ENCODE results near the gene MED28.
"Not testable (repeated sequence)": the region's sequence is repeated elsewhere in the genome, so short reads cannot be mapped to it uniquely, and the experiment has no call there.

Gene MED28

DNA sequence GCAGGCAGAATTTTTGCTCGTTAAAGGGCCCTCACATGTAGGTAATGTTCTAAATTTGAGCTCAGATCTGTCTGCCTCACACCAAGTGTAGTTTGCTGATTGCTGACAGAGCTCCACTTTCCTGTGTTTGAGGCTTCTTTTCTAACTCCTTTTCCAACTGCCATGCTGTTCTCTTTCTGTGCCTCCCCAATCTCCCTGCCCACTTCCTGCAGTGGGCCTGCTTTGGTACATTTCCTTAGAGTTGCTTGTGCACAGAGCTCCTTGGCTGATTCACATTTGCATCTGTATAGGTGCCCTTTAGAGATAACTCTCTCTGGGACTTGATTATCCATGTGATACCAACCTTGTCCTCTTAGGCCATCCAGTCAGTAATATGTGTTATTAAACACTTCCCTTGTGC is 4.5 kb downstream of the MED28 start:
- DNase-seq (ENCODE audit: low read depth) = no peak

DNA sequence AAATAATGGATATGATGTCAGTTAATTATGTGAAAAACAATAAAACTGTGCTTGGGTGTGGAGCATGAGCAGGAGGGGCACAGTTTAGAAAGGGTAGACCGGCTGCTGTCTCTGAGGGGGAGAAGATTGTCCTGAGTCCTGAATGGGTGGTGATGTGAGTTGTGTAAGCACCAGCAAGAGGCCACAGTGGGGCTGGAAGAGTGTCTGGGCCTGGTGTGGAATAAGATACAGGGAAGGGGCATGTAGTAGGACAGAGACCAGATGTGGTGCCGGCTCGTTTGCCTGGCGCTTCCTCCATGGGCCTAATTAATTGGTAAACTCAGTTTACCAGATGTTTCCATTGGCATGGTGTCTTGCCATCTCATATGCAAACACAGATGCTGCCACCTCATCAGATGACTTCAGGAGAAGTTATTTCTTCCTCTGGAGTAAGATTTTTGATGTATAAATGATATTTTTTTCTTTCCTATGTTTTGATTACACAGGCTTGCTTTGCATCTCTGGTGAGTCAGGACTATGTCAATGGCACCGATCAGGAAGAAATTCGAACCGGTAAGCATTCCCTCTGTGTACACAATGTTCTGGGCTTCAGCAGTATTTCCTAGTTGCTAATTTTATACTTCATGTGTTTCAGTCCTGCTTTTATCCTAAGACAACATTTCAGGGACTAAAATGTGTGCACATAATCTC is 5.1 kb downstream of the MED28 start:
- peak; percentile 19 for DNase-seq (ENCODE audit: low read depth)

GRCh38 chr4:17623451-17624001 is 9.1 kb downstream of the MED28 start:
- DNase-seq (ENCODE audit: low read depth) = no peak

GRCh38 chr4:17624821-17625220 is 10.4 kb downstream of the MED28 start:
- DNase-seq (ENCODE audit: low read depth) = no peak

- no peak for DNase-seq (ENCODE audit: low read depth)
Observed at GRCh38 chr4:17630228-17630627, 15.8 kb downstream of the MED28 start.

- DNase-seq (ENCODE audit: low read depth) = no peak
Observed at GRCh38 chr4:17633600-17633999, 19.2 kb downstream of the MED28 start.

DNA sequence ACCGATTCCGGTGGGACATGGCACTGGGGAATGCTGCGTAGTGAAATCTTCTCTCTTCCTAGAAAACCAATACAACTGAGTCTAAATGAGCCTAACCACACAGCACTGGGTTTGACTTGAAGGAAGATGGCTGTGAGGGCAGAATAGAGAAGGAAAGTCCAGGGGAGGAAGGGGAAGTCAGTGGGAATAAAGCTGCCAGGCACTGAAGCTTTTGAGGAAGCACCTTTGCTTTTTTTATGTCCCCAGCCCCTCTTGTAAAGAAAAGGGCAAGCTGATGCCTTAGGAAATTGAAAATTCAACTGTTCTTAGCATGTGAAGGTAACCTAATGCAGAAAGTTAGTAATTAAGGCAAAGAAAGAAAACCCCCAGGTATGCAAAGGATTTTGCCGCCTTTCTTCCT is 20.6 kb downstream of the MED28 start:
- DNase-seq (ENCODE audit: low read depth) = no peak

DNA sequence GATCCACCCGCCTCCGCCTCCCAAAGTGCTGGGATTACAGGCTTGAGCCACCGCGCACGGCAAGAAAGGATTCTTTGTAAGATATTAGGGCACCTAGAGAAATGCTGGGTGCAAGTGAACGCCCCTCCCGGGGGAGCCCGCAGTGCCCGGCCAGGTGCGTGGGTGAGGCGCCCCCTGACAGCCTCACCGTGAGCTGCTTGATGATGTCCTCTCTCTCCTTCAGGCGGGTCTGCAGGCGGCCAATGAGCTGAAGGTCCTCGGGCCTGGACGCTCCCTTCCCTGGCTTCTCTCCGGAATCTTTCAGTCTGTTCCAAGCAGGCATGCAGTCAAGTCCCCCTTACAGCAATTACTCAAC is 21.9 kb downstream of the MED28 start:
- no peak for DNase-seq (ENCODE audit: low read depth)

- DNase-seq (ENCODE audit: low read depth) = peak; percentile 44
Observed at GRCh38 chr4:17636696-17637622, 22.5 kb downstream of the MED28 start.

DNA sequence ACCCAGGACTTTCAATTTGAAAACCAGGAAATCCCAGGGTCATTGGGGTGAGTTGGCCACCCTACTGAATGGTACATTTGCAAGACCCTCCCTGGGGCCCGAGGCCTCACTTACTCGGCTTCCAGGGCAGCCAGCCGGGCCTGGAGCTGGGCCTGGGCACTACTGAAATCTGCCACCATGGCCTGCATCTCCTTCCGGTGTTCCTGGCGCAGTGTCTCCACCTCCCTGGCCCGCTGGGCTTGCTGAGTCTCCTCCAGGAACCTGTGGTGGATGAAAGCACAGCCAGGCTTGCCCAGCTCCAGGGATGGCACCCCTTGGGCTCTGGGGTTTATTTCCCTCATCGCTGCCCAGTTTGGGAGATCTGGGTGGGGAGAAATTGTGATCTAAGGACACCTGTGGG is 24.7 kb downstream of the MED28 start:
- no peak for DNase-seq (ENCODE audit: low read depth)

- no peak for DNase-seq (ENCODE audit: low read depth)
Observed at GRCh38 chr4:17642398-17642783, 27.9 kb downstream of the MED28 start.

DNA sequence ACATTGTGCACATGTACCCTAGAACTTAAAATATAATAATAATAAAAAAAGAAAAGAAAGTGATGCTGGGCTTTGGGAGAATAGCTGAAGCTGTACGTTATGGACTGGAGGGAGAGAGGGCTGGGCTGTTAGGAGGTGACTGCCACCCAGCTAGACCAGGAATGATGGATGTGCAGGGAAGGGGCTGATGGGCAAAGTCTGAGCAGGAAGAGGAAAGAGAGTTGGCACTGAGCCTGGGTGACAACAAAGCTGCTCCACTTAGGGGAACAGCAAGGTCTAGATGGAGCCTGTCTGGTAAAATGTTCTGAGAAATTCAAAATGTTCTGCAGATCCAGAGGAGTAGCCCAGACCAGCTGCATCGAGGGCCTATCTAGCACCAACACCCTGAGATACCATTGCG is 32.3 kb downstream of the MED28 start:
- DNase-seq (ENCODE audit: low read depth) = no peak

DNA sequence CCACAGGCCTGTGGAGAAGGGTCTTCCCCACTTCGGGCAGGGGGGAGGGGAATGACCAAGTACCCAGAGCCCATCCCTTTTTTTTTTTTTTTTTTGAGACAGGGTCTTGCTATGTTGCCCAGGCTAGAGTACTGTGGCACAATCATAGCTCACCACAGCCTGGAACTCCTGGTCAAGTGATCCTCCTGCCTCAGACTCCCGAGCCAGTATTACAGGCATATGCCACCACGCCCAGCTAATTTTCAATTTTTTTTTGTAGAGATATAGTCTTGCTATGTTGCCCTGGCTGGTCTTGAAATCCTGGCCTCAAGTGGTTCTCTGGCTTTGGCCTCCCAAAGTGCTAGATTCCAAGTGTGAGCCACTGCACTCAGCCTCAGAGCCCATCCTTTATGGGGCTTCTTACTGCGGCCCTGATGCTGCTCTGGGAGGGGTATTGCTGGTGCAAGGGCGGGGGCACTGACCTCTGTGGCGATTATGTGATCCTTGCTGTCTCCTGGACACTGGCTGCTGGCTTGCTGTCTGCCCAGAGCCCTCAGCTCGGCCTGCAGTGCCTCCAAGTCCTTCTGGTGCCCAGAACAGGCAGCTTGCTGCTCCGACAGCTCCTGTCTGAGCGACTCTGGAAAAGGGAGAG is 32.9 kb downstream of the MED28 start:
- no peak for DNase-seq (ENCODE audit: low read depth)

- no peak for DNase-seq (ENCODE audit: low read depth)
Observed at GRCh38 chr4:17647927-17648326, 33.5 kb downstream of the MED28 start.

DNA sequence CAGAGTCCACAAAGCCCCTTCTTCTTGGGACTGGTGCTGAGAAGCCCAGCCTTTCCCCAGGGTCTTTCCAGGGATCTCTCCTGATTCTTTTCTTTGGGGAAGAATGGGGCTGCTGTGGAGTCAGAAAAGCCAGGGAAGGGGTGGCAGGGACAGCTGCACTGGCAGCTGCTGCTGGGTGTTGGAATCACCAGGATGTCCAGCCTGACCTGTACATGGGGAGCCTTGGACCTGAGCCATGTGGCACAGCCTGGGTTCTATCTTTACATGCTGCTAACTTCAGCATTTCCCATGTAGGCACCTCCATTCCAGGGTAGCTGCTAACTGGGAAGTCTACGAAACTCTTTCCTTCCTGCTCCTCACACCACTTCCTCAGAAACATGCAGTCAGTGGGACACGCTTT is 36.0 kb downstream of the MED28 start:
- DNase-seq (ENCODE audit: low read depth) = no peak

- no peak for DNase-seq (ENCODE audit: low read depth)
Observed at GRCh38 chr4:17654701-17655100, 40.3 kb downstream of the MED28 start.

GRCh38 chr4:17657090-17657489 is 42.6 kb downstream of the MED28 start:
- DNase-seq (ENCODE audit: low read depth) = no peak

- DNase-seq (ENCODE audit: low read depth) = no peak
Observed at GRCh38 chr4:17657849-17658248, 43.4 kb downstream of the MED28 start.

DNA sequence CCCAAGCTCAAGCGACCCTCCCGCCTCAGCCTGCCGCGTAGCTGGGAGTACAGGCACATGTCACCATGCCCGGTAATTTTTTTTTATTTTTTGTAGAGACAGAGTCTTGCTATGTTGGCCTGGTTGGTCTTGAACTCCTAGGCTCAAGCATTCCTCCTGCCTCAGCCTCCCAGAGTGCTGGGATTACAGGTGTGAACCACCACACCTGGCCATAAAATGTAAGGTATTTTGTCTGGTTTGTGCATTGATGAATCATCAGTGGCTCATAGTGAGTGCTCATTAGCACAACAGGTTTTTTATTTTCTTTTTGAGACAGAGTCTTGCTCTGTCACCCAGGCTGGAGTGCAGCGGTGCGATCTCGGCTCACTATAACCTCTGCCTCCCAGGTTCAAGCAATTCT is 44.8 kb downstream of the MED28 start:
- not testable (repeated sequence) for DNase-seq (ENCODE audit: low read depth)

DNA sequence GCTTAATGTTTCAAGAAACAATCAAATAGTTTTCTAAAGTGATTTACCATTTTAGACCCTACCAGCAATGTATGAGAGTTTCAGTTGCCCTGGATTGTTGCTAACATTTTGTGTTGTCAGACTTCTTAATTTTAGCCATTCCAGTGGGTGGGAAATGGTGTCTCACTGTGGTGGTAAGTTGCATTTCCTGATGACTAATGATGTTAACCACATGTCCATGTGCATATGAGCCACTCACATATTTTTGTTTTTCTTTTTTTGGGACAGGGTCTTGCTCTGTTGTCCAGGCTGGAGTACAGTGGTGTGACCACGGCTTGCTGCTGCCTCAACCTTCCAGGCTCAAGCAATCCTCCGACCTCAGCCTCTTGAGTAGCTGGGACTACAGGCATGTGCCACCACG is 48.3 kb downstream of the MED28 start:
- no peak for DNase-seq (ENCODE audit: low read depth)

DNA sequence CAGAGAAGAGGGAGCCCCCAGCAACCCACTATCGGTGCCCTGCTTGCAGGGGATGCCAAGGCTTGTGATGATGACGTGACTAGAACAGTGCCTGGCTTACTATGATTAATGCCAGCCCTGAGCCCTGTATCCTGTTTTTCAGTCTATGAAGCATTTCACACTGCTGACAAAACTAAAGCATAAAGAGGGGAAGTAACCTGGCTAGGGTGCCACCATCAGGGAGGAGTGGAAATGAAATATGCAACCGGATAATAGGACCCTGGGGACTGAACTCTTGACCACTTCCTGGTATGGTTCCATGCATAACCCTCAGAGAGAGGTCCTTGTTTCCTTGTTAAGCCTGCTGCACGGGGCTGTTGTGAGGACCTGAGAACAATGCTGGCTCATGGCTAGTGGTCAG is 50.3 kb downstream of the MED28 start:
- DNase-seq (ENCODE audit: low read depth) = peak; percentile 3

DNA sequence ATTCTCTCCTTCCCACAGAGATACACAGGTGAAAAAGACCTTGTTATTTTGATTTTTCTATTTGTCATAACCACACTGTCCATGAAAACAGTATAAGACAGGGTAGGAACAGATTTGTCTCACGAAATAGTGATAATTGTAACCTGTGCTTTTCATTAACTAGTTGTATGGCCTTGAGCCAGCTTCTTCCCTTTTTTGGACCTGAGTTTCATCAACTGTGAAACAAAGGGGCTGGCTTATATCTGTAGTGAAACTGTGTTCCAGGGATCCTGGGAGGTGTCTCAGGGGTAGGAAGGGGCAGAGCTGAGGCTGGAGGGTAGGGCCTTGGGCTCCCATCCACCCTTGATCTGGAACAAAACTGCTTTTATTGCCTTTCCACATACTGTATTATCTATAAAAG is 50.9 kb downstream of the MED28 start:
- DNase-seq (ENCODE audit: low read depth) = no peak

DNA sequence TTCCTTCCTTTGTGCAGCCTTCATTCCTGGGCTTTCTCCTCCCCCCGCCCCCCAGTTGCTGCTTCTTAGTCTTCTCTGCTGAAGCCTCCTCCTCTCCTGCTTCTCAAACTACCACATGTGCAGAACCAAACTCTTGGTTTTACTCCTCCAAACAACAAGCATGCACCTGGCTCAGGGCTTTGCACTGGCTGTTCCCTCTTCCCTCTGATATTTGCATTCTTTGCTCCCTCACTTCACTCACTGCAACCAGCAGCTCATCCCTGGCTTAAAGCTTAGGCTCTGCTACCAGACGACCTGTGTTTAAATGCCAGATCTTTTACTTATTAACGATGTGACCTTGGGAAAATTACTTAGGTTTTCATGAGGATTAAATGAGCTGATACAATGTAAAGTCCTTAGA is 51.4 kb downstream of the MED28 start:
- DNase-seq (ENCODE audit: low read depth) = no peak
